Central memory CD8-positive, alpha-beta T cell (primary cell): Measurements from ENCODE around the gene ZNF41.
A peak's percentile ranks its signal among the peaks of the same experiment; 100 is the strongest.
"Not testable (repeated sequence)": the region's sequence is repeated elsewhere in the genome, so short reads cannot be mapped to it uniquely, and the experiment has no call there.

Source experiments
- ATAC-seq: fragments of 150-1000 bp; cut with Tn5 transposase; replicated peaks from 2 replicates; pipeline ENCODE4 v1.10.0; 2022; ENCODE audit warnings: mild to moderate bottlenecking, moderate FRiP score, moderate number of reproducible peaks; ENCODE audit not compliant: poor library complexity, severe bottlenecking; ENCODE audit errors: extremely low read depth
- DNase-seq, 2 donors: peaks; one replicate each; pipeline ENCODE4 v3.0.0; 2021; ENCODE audit warnings: low spot score in 2 of 2
- H3K27ac Mint-ChIP-seq: one replicate; pipeline ENCODE4 v1.8.0; 2022; ENCODE audit warnings: low read depth, mild to moderate bottlenecking, moderate library complexity, mixed read lengths
- H3K27me3 Mint-ChIP-seq: one replicate; pipeline ENCODE4 v1.8.0; 2022; ENCODE audit warnings: mixed read lengths
- H3K36me3 Mint-ChIP-seq: one replicate; pipeline ENCODE4 v1.8.0; 2022; ENCODE audit warnings: mild to moderate bottlenecking, moderate library complexity, mixed read lengths; ENCODE audit not compliant: insufficient read depth
- H3K4me1 Mint-ChIP-seq: one replicate; pipeline ENCODE4 v1.8.0; 2022; ENCODE audit warnings: mixed read lengths
- H3K4me3 Mint-ChIP-seq: one replicate; pipeline ENCODE4 v1.8.0; 2022; ENCODE audit warnings: mild to moderate bottlenecking, moderate library complexity, mixed read lengths
- H3K9me3 Mint-ChIP-seq: one replicate; pipeline ENCODE4 v1.8.0; 2022; ENCODE audit warnings: mixed read lengths

ZNF41 gene

DNA sequence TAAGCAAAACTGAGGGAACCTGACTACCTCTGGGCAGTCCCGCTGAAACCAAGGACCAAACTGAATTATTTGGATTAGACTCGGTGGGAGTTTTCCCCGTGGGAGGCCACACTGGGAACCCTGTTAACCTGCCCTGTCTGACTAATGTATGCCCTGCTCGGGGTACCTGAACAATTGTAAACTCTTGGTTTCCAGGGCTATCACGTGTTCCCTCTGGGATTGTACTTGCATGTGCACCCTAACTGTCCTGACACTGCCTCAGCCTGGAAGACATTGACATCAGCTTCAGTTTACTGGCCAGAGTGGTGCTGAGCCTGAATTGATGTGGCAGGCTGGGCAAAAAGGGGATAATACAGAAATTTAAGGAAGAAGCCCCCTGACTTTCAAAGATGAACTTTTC is 20.1 kb upstream of the ZNF41 start:
- no peak for DNase-seq
- Mint-ChIP-seq H3K4me1 (no peaks in the 10 kb centered on the region), H3K9me3 (no peaks in the 10 kb centered on the region), H3K27me3 (no peaks in the 10 kb centered on the region), H3K36me3 (no peaks in the 10 kb centered on the region), H3K27ac (no peak overlapping the region), H3K4me3 (no peak overlapping the region)
- ATAC-seq: no peak

- Mint-ChIP-seq H3K4me1 (no peaks in the 10 kb centered on the region), H3K9me3 (no peaks in the 10 kb centered on the region), H3K27me3 (no peaks in the 10 kb centered on the region), H3K36me3 (no peaks in the 10 kb centered on the region), H3K27ac (no peak overlapping the region), H3K4me3 (no peak overlapping the region)
- ATAC-seq: no peak
- no peak for DNase-seq
Observed at GRCh38 chrX:47502316-47503125, 19.5 kb upstream of the ZNF41 start.

- DNase-seq: no peak
- H3K36me3 Mint-ChIP-seq: no peaks in the 10 kb centered on the region
- no peak overlapping the region for H3K27ac Mint-ChIP-seq
- H3K4me3 Mint-ChIP-seq: no peak overlapping the region
- H3K4me1 Mint-ChIP-seq: no peaks in the 10 kb centered on the region
- no peaks in the 10 kb centered on the region for H3K9me3 Mint-ChIP-seq
- no peaks in the 10 kb centered on the region for H3K27me3 Mint-ChIP-seq
- ATAC-seq: no peak
Observed at GRCh38 chrX:47501226-47502074, 18.4 kb upstream of the ZNF41 start.

DNA sequence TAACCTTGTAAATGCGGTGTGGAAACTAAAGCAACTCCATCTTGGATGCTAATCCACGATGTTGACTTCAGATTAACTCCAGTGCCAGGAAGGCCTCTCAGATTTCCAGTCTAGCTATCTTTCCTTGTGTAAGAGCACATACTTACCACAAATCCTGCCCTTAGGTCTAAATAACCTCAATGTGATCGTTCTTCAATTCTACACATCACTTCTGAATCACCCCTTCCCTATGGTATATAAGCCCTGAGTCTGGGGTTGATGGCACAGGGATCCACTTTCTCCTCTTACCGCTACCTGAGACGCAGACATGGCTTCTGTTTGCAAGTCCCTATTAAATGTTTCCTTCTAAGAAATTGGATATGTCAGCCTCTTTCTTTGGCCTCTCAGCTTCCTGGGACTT is 17.5 kb upstream of the ZNF41 start:
- no peak overlapping the region for H3K4me3 Mint-ChIP-seq
- H3K9me3 Mint-ChIP-seq: no peaks in the 10 kb centered on the region

GRCh38 chrX:47499293-47499692 is 16.3 kb upstream of the ZNF41 start:
- no peak for ATAC-seq
- Mint-ChIP-seq H3K4me1 (no peaks in the 10 kb centered on the region), H3K36me3 (no peaks in the 10 kb centered on the region), H3K9me3 (no peaks in the 10 kb centered on the region), H3K27ac (no peak overlapping the region), H3K4me3 (no peak overlapping the region), H3K27me3 (no peaks in the 10 kb centered on the region)
- DNase-seq: no peak

More for the DNA sequence above, 17.5 kb upstream of the ZNF41 start:
- no peak for ATAC-seq
- Mint-ChIP-seq H3K4me1 (no peaks in the 10 kb centered on the region), H3K27me3 (no peaks in the 10 kb centered on the region), H3K36me3 (no peaks in the 10 kb centered on the region), H3K27ac (no peak overlapping the region)
- no peak for DNase-seq

- no peaks in the 10 kb centered on the region for H3K36me3 Mint-ChIP-seq
- no peaks in the 10 kb centered on the region for H3K9me3 Mint-ChIP-seq
- H3K4me1 Mint-ChIP-seq: no peaks in the 10 kb centered on the region
- no peaks in the 10 kb centered on the region for H3K27me3 Mint-ChIP-seq
- DNase-seq (no peak), ATAC-seq (no peak)
- no peak overlapping the region for H3K4me3 Mint-ChIP-seq
- no peak overlapping the region for H3K27ac Mint-ChIP-seq
Observed at GRCh38 chrX:47498411-47498810, 15.4 kb upstream of the ZNF41 start.

- Mint-ChIP-seq H3K27me3 (no peaks in the 10 kb centered on the region), H3K9me3 (no peaks in the 10 kb centered on the region)
Observed at GRCh38 chrX:47497271-47497888, 14.4 kb upstream of the ZNF41 start.

GRCh38 chrX:47492133-47492532 is 9.1 kb upstream of the ZNF41 start:
- DNase-seq, H3K9me3 Mint-ChIP-seq, H3K27me3 Mint-ChIP-seq, H3K36me3 Mint-ChIP-seq, H3K27ac Mint-ChIP-seq, ATAC-seq, H3K4me1 Mint-ChIP-seq, H3K4me3 Mint-ChIP-seq: not testable (repeated sequence)

More at GRCh38 chrX:47497271-47497888, 14.4 kb upstream of the ZNF41 start:
- DNase-seq (no peak), ATAC-seq (no peak)
- H3K27ac Mint-ChIP-seq: no peak overlapping the region
- no peaks in the 10 kb centered on the region for H3K36me3 Mint-ChIP-seq
- H3K4me3 Mint-ChIP-seq: no peak overlapping the region
- H3K4me1 Mint-ChIP-seq: no peaks in the 10 kb centered on the region

DNA sequence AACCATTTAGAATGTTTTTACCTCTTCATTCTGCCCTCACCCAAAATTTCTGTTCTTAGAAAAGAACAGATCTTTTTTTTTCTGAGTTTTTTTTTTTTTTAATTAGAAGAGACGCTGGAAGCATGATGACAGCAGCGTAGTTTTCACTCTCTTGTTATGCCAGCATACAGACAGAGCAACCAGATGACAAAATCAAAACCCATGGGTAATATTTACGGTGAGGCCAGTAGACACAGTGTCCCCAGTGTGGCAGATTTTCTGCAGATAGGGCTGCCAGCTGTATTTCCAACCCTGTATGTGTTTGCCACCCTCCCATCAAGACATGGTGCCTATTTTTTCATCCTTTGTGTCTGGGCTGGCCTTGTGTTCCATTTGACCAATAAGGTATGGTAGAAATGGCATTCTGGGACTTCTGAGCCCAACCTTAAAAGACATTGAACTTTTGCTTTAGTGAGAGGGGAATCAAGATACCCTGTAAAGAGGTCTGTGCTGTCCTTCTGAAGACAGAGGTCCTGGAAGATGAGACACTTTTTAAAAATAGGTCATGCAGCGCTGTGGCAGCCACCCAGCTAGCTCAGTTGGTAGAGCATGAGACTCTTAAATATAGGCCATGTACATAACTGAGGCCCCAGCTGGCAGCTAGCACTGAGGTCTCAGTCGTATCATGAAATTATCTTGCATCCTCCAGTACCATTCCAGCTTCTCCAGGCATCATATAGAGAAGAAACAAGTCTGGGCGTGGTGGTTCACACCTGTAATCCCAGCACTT is 6.7 kb upstream of the ZNF41 start:
- no peaks in the 10 kb centered on the region for H3K9me3 Mint-ChIP-seq
- no peak overlapping the region for H3K27ac Mint-ChIP-seq
- ATAC-seq (no peak), DNase-seq (no peak)
- H3K36me3 Mint-ChIP-seq: peaks cover 2% of the 10 kb centered on the region
- H3K4me1 Mint-ChIP-seq: no peaks in the 10 kb centered on the region
- H3K4me3 Mint-ChIP-seq: no peak overlapping the region
- H3K27me3 Mint-ChIP-seq: no peaks in the 10 kb centered on the region

DNA sequence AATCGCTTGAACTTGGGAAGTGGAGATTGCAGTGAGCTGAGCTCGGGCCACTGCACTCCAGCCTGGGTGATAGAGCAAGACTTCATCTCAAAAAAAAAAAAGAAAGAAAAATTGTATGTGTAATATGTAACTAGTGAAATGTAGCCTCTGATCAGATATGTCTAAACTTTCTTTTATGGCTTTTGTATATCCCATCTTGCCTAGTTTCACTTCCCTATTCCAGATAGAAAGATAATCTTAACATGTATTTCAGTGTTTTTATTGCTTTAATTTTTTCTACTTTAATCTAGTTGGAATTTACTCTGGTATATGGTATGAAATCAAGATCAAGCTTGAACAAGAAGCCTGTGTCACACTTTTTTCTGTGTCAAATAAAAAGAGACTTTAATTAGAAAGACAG is 1.9 kb upstream of the ZNF41 start:
- Mint-ChIP-seq H3K27me3 (no peaks in the 10 kb centered on the region), H3K36me3 (peaks cover 5% of the 10 kb centered on the region), H3K27ac (no peak overlapping the region), H3K4me1 (peaks cover 23% of the 10 kb centered on the region), H3K9me3 (no peaks in the 10 kb centered on the region), H3K4me3 (no peak overlapping the region)
- DNase-seq (no peak), ATAC-seq (no peak)

GRCh38 chrX:47483306-47484268 is 565 bp upstream of the ZNF41 start:
- peaks cover 23% of the 10 kb centered on the region for H3K4me1 Mint-ChIP-seq
- H3K36me3 Mint-ChIP-seq: peaks cover 5% of the 10 kb centered on the region
- no peaks in the 10 kb centered on the region for H3K27me3 Mint-ChIP-seq
- peak overlapping the region; percentile 82 for H3K4me3 Mint-ChIP-seq
- no peak for DNase-seq
- no peaks in the 10 kb centered on the region for H3K9me3 Mint-ChIP-seq
- ATAC-seq: no peak
- H3K27ac Mint-ChIP-seq: peak overlapping the region; percentile 72
